ENCODE results near the gene PLET1. TPM values are rescaled to one million over a fixed set of nuclear protein-coding genes. Genes with fewer than 3 reads are reported as not detected.

PLET1 gene
- total RNA-seq, 1 experiment from 2014 or later: not detected

Other genes with a start within 250 kb of the PLET1 start
- gene DLAT, start 235.5 kb downstream of the PLET1 start, total RNA-seq (2021; ENCODE audit: unreplicated experiment): 68.1 TPM
- 1.6 TPM for gene PIH1D2, start 186.8 kb downstream of the PLET1 start, total RNA-seq (2021; ENCODE audit: unreplicated experiment)
- gene NKAPD1, start 186.6 kb downstream of the PLET1 start, total RNA-seq (2021; ENCODE audit: unreplicated experiment): 19.4 TPM
- gene TIMM8B, start 174.1 kb downstream of the PLET1 start, total RNA-seq (2021; ENCODE audit: unreplicated experiment): 62.1 TPM
- gene SDHD, start 174.0 kb downstream of the PLET1 start, total RNA-seq (2021; ENCODE audit: unreplicated experiment): 129 TPM
- gene IL18, start 96.8 kb downstream of the PLET1 start, total RNA-seq (2021; ENCODE audit: unreplicated experiment): 112 TPM
- gene TEX12, start 93.5 kb downstream of the PLET1 start, total RNA-seq (2021; ENCODE audit: unreplicated experiment): not detected
- gene BCO2, start 85.3 kb downstream of the PLET1 start, total RNA-seq (2021; ENCODE audit: unreplicated experiment): 4.0 TPM
- gene PTS, start 34.4 kb downstream of the PLET1 start, total RNA-seq (2021; ENCODE audit: unreplicated experiment): 45.7 TPM

Data from HCT116 (cell line).